NCI-H1105 treated with DMSO at 0.1 percent for 48 hours (cell line): ENCODE data around the gene HNRNPA2B1.
"Not testable (repeated sequence)": the region's sequence is repeated elsewhere in the genome, so short reads cannot be mapped to it uniquely, and the experiment has no call there.

Experiments
- DNase-seq: peaks from one replicate; lab custom pipeline; 2025; lab: John Stamatoyannopoulos, UW

The HNRNPA2B1 gene

DNA sequence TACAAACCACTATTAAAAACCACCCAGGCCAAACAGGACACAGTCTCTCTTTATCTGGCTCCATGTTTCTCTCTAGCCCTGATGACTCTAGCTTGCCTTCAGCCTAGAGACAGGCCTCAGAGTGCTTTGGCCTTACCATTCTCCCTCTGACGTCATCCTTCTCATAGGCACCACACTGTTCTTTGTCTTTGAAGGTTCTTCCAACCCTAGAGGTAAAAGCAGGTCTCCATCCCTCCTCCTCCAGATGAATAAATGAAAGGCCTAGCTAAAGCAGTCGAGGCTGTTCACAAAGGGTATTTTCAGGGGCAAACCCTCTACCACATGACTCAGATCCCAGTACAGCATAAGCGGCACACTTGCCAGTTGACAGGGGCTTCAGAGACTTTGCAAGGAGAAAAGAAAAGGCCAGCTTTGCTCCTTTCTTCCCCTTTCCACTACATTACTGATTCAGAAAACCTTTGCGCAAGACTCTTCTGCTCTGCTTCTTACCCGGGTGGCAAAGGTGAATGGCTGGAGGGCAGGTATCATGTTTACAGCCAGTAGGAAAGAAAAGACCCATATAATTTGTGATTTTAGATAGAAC is 33.8 kb downstream of the HNRNPA2B1 start:
- no peak for DNase-seq

- no peak for DNase-seq
Measured at GRCh38 chr7:26165950-26166683, 34.4 kb downstream of the HNRNPA2B1 start.

- not testable (repeated sequence) for DNase-seq
Measured at GRCh38 chr7:26163804-26164203, 36.7 kb downstream of the HNRNPA2B1 start.

DNA sequence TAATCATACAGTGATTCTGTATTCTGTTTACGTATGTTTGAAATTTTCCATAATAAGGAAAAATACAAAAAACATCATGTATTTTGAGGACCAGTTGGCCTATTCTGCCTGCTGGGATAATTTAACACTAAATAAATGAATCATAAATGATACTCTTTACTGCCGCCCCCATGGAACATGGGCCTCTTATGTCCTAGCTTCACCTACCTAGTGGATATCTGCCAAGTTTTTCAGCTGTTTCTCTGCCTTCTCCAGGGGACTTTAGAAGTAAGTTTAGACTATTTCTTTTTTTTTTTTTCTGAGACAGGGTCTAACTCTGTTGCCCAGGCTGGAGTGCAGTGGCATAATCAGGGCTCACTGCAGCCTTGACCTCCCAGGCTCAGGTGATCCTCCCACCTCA is 38.1 kb downstream of the HNRNPA2B1 start:
- DNase-seq, result no peak

- no peak for DNase-seq
Measured at GRCh38 chr7:26160896-26161295, 39.6 kb downstream of the HNRNPA2B1 start.

DNA sequence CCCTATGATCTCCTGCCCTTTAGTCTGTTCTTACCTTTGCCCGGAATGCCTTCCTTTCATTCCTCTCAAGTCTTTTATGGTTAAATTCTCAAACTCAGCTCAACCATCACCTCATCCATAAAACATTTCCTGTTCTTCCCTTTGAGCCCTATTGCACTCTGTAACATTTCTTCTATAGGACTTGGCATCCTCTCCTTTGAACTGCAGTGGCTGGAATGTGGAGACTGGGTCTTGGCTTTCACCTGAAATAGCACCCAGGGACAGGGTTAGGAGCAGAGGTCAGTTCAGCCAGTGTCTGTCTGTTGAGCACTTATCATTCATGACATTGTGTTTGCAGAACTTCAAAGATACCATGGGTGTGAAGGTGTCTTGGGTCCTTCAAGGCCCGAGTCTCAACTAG is 41.3 kb downstream of the HNRNPA2B1 start:
- no peak for DNase-seq

GRCh38 chr7:26157520-26158105 is 42.9 kb downstream of the HNRNPA2B1 start:
- no peak for DNase-seq

DNA sequence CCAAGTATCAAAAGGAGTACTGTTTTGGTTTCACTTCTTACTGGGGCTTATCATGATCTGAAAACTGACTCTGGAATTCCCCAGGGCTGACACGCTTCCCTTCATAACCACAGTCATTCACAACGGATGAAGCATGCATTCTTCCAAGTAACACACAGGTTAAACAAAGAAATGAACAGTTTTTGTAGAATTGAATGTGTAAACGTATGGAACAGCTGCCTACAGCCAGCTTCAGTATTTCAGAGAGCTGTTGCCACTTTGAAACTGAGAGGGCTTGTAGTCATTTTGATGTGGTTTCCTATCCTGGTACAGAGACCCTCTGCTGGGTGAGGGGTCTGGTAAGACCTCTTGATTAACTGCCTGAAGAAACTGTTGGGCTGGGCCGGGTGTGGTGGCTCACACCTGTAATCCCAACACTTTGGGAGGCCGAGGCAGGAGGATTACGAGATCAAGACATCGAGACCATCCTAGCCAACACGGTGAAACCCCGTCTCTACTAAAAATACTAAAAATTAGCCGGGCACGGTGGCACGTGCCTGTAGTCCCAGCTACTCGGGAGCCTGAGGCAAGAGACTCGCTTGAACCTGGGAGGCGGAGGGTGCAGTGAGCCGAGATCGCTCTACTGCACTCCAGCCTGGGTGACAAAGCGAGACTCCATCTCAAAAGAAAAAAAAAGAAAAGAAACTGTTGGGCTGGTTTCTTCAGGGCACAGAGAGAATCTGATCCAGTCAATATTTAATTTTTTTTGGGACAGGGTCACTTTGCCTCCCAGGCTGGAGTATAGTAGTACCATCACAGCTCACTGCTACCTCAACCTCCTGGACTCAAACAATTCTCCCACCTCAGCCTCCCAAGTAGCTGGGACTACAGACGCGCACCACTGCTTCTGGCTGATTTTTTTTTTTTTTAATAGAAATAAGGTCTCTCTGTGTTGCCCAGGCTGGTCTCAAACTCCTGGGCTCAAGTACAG is 43.8 kb downstream of the HNRNPA2B1 start:
- no peak for DNase-seq

DNA sequence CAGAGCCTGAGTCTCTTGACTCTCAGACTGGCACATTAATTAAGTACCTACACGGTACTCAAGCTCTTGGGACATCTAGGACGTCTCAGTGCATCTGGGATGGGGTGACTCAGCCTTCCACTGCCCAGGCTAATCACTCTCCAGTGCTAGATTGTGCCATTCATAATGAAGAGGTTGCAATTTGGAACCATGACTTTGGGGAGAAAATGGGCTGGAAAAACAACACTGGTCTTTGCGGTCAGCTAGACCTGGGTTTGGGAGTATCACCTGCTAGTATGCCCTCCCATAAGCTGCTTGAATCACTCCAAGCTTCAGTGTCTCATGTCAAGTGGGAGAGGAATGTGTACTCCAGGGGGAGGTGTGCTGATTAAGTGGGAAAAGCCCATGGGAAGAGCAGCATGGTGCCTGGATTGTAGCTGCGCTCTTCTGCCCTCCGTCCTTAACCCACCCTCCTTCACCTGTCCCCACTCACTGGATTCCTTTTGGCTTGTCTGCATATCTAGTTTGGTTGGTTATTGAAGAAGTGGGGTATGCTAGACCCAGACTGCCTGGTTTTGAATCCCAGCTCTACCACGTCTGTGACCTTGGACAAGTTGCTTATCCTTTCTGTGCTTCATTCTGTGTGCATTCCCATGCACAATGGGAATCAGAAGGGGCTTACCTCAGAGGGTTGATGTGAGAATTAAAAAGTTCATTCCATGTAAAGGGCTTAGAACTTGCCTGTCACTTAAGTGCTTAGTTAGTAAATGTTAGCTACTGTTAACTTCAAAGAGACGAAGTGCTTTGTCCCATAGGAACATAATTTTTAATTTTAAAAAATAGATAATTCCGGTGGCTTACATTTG is 44.8 kb downstream of the HNRNPA2B1 start:
- no peak for DNase-seq

DNA sequence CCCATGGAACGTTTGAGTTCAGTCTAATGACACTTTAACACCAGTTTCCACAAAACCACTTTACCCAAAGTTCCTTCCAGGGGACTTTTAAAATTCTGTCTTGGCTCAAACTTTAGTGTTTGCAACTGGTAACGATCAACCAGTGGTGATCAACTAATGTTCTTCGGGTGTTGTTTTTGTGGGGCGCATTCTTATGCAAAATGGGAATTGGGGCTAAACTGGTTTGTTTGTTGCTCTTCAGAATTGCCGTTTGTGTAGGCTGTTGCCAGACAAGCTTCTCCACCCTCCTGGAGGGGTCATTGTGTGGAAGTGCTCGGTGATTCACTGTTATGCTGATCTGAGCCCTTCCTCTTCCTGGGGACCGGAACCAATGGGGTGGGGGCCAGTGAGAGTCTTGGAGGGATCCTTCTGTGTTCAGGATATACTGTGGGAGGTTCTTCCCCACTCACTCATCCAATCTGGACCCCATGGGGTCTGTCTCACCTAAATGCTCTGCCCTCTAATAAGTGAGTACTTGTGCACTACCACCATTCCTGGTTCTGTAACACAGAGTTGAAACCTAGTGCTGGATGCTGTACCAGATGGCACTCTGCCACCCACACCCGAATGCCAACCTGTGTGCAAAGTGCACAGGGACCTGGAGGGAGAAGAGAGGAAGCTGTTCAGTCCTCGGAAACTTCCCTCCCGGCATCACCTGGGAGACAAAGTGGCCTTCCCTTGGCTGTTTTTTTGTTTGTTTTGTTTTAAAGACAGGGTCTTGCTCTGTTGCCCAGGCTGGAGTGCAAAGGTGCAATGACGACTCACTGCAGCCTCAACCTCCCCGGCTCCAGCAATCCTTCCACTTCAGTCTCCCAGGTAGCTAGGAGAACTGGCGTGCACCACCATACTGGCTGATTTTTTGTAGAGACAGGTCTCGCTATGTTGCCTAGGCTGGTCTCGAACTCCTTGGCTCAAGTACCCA is 46.4 kb downstream of the HNRNPA2B1 start:
- no peak for DNase-seq

GRCh38 chr7:26153241-26153822 is 47.2 kb downstream of the HNRNPA2B1 start:
- DNase-seq, result no peak

- not testable (repeated sequence) for DNase-seq
Measured at GRCh38 chr7:26152782-26153240, 47.7 kb downstream of the HNRNPA2B1 start.

DNA sequence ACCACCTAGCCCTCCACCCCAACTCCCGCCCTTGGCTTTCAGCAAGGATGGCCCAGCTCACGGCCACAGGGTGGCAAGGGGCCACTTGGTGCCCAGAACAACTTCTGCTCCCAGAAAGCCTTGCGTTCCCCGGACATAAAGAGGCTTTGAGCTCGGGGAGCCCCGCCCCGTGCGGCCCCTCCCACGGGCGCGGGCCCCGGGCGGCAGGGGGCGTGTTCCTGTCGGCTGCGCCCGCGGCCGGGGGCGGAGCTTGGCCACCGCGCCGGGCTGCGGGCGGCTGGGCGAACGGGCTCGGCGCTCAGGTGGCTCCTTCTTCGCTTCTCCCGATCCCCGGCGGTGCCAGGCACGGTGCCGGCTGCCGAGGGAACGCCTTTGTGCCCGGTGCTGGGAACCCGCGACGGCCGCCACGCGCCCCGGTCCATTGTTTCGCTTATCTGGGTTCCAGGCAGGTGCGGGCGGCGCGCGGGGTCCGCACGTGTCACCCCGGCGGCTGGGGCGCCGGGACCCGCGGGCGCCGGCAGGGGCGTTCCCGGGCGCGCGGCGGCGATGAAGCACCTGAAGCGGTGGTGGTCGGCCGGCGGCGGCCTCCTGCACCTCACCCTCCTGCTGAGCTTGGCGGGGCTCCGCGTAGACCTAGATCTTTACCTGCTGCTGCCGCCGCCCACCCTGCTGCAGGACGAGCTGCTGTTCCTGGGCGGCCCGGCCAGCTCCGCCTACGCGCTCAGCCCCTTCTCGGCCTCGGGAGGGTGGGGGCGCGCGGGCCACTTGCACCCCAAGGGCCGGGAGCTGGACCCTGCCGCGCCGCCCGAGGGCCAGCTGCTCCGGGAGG is 48.4 kb downstream of the HNRNPA2B1 start, which contains the start of gene NFE2L3:
NFE2L3 (plus strand) TSS at position 246 of the 829 bp plus-strand sequence; CDS start at position 547, 301 bp downstream.
- peak; percentile 72 for DNase-seq

DNA sequence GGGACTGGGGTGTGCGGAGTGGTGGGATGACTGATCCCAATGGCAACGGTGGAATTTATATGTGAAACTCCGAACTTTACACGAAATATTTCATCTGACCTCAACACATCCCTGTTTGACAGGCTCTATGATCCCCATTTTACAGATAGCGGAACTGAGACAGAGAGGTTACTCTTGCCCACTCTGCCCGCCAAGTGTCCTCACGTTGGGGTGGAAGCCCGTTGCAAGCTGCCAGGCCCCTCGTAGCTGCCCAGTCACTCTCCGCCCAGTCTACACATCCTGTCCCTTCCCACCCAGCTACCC is 48.9 kb downstream of the HNRNPA2B1 start:
- no peak for DNase-seq

- no peak for DNase-seq
Measured at GRCh38 chr7:26151096-26151495, 49.5 kb downstream of the HNRNPA2B1 start.

DNA sequence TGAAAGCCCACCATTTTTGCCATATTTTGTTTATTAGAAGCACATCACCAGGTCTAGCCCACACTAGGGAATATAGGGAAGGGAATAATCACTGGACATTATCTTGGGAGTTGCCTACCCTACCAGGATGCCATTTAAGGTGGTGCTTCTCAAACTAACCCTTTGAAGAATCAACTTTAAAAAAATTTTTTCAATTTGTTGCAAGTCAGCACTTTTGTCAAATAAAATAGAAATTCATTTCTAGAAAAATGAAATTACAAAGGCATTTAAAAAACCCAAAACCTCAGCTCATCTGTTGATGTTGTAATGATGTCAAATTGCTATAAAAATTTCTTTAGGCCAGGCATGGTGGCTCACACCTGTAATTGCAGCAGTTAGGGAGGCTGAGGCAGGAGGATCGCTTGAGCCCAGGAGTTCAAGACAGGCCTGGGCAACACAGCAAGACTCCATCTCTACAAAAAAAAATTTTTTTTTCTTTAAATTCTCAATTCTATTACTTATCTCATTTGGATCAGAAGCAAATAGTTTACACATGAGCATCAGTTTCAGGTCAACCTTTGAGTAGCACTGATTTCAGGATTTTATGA is 51.1 kb downstream of the HNRNPA2B1 start:
- DNase-seq, result no peak

DNA sequence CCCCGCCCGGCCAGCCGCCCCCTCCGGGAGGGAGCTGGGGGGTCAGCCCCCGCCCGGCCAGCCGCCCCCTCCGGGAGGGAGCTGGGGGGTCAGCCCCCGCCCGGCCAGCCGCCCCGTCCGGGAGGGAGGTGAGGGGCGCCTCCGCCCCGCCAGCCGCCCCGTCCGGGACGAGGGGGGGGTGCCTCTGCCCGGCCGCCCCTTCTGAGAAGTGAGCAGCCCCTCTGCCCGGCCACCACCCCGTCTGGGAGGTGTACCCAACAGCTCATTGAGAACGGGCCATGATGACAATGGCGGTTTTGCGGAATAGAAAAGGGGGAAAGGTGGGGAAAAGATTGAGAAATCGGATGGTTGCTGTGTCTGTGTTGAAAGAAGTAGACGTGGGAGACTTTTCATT is 52.2 kb downstream of the HNRNPA2B1 start:
- DNase-seq, result not testable (repeated sequence)

GRCh38 chr7:26147646-26148306 is 52.8 kb downstream of the HNRNPA2B1 start:
- DNase-seq, result not testable (repeated sequence)
